ENCODE results near the gene S100A1.
"Not testable (repeated sequence)": the region's sequence is repeated elsewhere in the genome, so short reads cannot be mapped to it uniquely, and the experiment has no call there.

The S100A1 gene

GRCh38 chr1:153627715-153628626 is at the start of gene S100A1:
Gene S100A1 (plus strand): TSS chr1:153628434. CDS start chr1:153630522, 2,088 bp downstream.
- no peak for DNase-seq (ENCODE audit: low read depth)

- DNase-seq (ENCODE audit: low read depth) = peak; percentile 52
Measured at GRCh38 chr1:153578490-153578889, 49.7 kb upstream of the S100A1 start.

- no peak for DNase-seq (ENCODE audit: low read depth)
Measured at GRCh38 chr1:153578936-153579335, 49.3 kb upstream of the S100A1 start.

- not testable (repeated sequence) for DNase-seq (ENCODE audit: low read depth)
Measured at GRCh38 chr1:153582836-153583235, 45.4 kb upstream of the S100A1 start.

- not testable (repeated sequence) for DNase-seq (ENCODE audit: low read depth)
Measured at GRCh38 chr1:153583514-153583913, 44.7 kb upstream of the S100A1 start.

GRCh38 chr1:153583976-153584375 is 44.3 kb upstream of the S100A1 start:
- DNase-seq (ENCODE audit: low read depth) = peak; percentile 35

- peak; percentile 31 for DNase-seq (ENCODE audit: low read depth)
Measured at GRCh38 chr1:153585006-153585405, 43.2 kb upstream of the S100A1 start.

- no peak for DNase-seq (ENCODE audit: low read depth)
Measured at GRCh38 chr1:153586347-153586746, 41.9 kb upstream of the S100A1 start.

- no peak for DNase-seq (ENCODE audit: low read depth)
Measured at GRCh38 chr1:153587314-153587713, 40.9 kb upstream of the S100A1 start.

- DNase-seq (ENCODE audit: low read depth) = not testable (repeated sequence)
Measured at GRCh38 chr1:153588033-153588432, 40.2 kb upstream of the S100A1 start.

- DNase-seq (ENCODE audit: low read depth) = no peak
Measured at GRCh38 chr1:153588482-153588881, 39.8 kb upstream of the S100A1 start.

- DNase-seq (ENCODE audit: low read depth) = no peak
Measured at GRCh38 chr1:153592748-153593147, 35.5 kb upstream of the S100A1 start.

- DNase-seq (ENCODE audit: low read depth) = peak; percentile 79
Measured at GRCh38 chr1:153597206-153597605, 31.0 kb upstream of the S100A1 start.

- DNase-seq (ENCODE audit: low read depth) = no peak
Measured at GRCh38 chr1:153598309-153599172, 29.7 kb upstream of the S100A1 start.

GRCh38 chr1:153599847-153600246 is 28.4 kb upstream of the S100A1 start:
- peak; percentile 58 for DNase-seq (ENCODE audit: low read depth)

GRCh38 chr1:153602749-153603148 is 25.5 kb upstream of the S100A1 start:
- DNase-seq (ENCODE audit: low read depth) = no peak

GRCh38 chr1:153606194-153606593 is 22.0 kb upstream of the S100A1 start:
- DNase-seq (ENCODE audit: low read depth) = no peak

GRCh38 chr1:153607381-153607780 is 20.9 kb upstream of the S100A1 start:
- DNase-seq (ENCODE audit: low read depth) = no peak

- DNase-seq (ENCODE audit: low read depth) = no peak
Measured at GRCh38 chr1:153608089-153608682, 20.0 kb upstream of the S100A1 start.

GRCh38 chr1:153608742-153609584 is 19.3 kb upstream of the S100A1 start:
- DNase-seq (ENCODE audit: low read depth) = peak; percentile 89

- DNase-seq (ENCODE audit: low read depth) = no peak
Measured at GRCh38 chr1:153609585-153609907, 18.7 kb upstream of the S100A1 start.

GRCh38 chr1:153610334-153610733 is 17.9 kb upstream of the S100A1 start:
- DNase-seq (ENCODE audit: low read depth) = no peak
